DND-41 (cell line): Measurements from ENCODE around the gene SMTNL2.

Source experiments
- ATAC-seq: fragments of 200-7000 bp; cut with Tn5 transposase; 3 replicates; pipeline ENCODE4 v1.9.1; 2021; ENCODE audit warnings: low read depth; ENCODE audit not compliant: insufficient read depth
- DNase-seq: peaks from one replicate; pipeline ENCODE4 v3.0.0-alpha.2; 2020
- H2AFZ ChIP-seq: 2 replicates; pipeline ENCODE4 v1.6.0; 2012; ENCODE audit warnings: low read depth, low read length
- H3K27ac ChIP-seq: 2 replicates; pipeline ENCODE4 v1.5.1; 2012; ENCODE audit warnings: low read length, inconsistent platforms
- H3K27me3 ChIP-seq: fragments of 200-600 bp; sonication (generic); 2 replicates; pipeline ENCODE4 v1.6.0; 2012; ENCODE audit warnings: low read length, mild to moderate bottlenecking, inconsistent platforms; ENCODE audit not compliant: insufficient read depth, poor library complexity
- H3K36me3 ChIP-seq: 2 replicates; pipeline ENCODE4 v1.5.1; 2012; ENCODE audit warnings: low read length, inconsistent platforms; ENCODE audit not compliant: insufficient read depth
- H3K4me1 ChIP-seq: 2 replicates; pipeline ENCODE4 v1.5.1; 2012; ENCODE audit warnings: mild to moderate bottlenecking, low read length; ENCODE audit not compliant: insufficient read depth
- H3K4me2 ChIP-seq: 2 replicates; pipeline ENCODE4 v1.6.0; 2012; ENCODE audit warnings: mild to moderate bottlenecking, moderate library complexity, low read length, inconsistent platforms; ENCODE audit not compliant: insufficient read depth
- H3K4me3 ChIP-seq, 2 experiments: fragments of 200-600 bp in 1 of 2; shearing (Covaris generic) in 1 of 2; 2 replicates each; pipeline ENCODE4 v1.5.1; 2012 to 2016; ENCODE audit warnings: inconsistent platforms in 2 of 2, low read length in 2 of 2, mild to moderate bottlenecking in 2 of 2, low read depth in 1 of 2, moderate library complexity in 1 of 2
- H3K79me2 ChIP-seq: 2 replicates; pipeline ENCODE4 v1.6.0; 2012; ENCODE audit warnings: low read length, inconsistent platforms; ENCODE audit not compliant: insufficient read depth
- H3K9ac ChIP-seq: 2 replicates; pipeline ENCODE4 v1.6.0; 2012; ENCODE audit warnings: low read depth, mild to moderate bottlenecking, inconsistent platforms, low read length, moderate library complexity
- H3K9me3 ChIP-seq: 2 replicates; pipeline ENCODE4 v1.5.1; 2012; ENCODE audit warnings: low read length, moderate library complexity, mild to moderate bottlenecking, inconsistent platforms; ENCODE audit not compliant: insufficient read depth, severe bottlenecking
- H4K20me1 ChIP-seq: 2 replicates; pipeline ENCODE4 v1.6.0; 2012; ENCODE audit warnings: low read length; ENCODE audit not compliant: insufficient read depth
- CTCF ChIP-seq: IDR thresholded peaks from 2 replicates; pipeline ENCODE4 v1.5.1; 2012; ENCODE audit warnings: borderline replicate concordance, low read length, moderate library complexity, mild to moderate bottlenecking; ENCODE audit not compliant: poor library complexity, severe bottlenecking; ENCODE audit errors: extremely low read depth
- EZH2 ChIP-seq: IDR thresholded peaks from 3 replicates; pipeline ENCODE4 v1.6.1; 2012; ENCODE audit warnings: borderline replicate concordance, low read depth, mild to moderate bottlenecking, moderate library complexity, low read length, inconsistent platforms; ENCODE audit not compliant: severe bottlenecking

Gene SMTNL2

GRCh38 chr17:4536259-4536741 is 48.0 kb upstream of the SMTNL2 start:
- Histone ChIP-seq H3K4me1 (no peaks in the 10 kb centered on the region), H3K9ac (no peak overlapping the region), H3K9me3 (no peaks in the 10 kb centered on the region), H3K36me3 (peaks cover 37% of the 10 kb centered on the region), H3K27ac (no peak overlapping the region), H4K20me1 (peaks cover 33% of the 10 kb centered on the region), H3K27me3 (no peaks in the 10 kb centered on the region), H3K4me2 (no peak overlapping the region), H2AFZ (no peak overlapping the region), H3K79me2 (no peaks in the 10 kb centered on the region), H3K4me3 (no peak overlapping the region)
- TF ChIP-seq EZH2 = no peak
- ATAC-seq (0 out of 3 replicates have a peak, but pooled peaks have one; percentile 8), DNase-seq (no peak)

GRCh38 chr17:4536742-4537411 is 47.5 kb upstream of the SMTNL2 start:
- no peak for TF ChIP-seq EZH2
- no peak for TF ChIP-seq CTCF
- ATAC-seq = no peak
- no peaks in the 10 kb centered on the region for H3K4me1 ChIP-seq
- peaks cover 43% of the 10 kb centered on the region for H3K36me3 ChIP-seq
- DNase-seq = no peak
- H3K4me2 ChIP-seq = no peak overlapping the region
- no peaks in the 10 kb centered on the region for H3K9me3 ChIP-seq
- H3K79me2 ChIP-seq = no peaks in the 10 kb centered on the region
- H3K4me3 ChIP-seq = no peak overlapping the region
- no peak overlapping the region for H3K9ac ChIP-seq
- H3K27me3 ChIP-seq = no peaks in the 10 kb centered on the region
- no peak overlapping the region for H2AFZ ChIP-seq
- no peak overlapping the region for H3K27ac ChIP-seq
- H4K20me1 ChIP-seq = peaks cover 35% of the 10 kb centered on the region

- H3K27me3 ChIP-seq = no peaks in the 10 kb centered on the region
- peaks cover 32% of the 10 kb centered on the region for H4K20me1 ChIP-seq
- H3K4me1 ChIP-seq = no peaks in the 10 kb centered on the region
- H3K4me2 ChIP-seq = no peak overlapping the region
- no peak for DNase-seq
- no peak overlapping the region for H3K9ac ChIP-seq
- H3K27ac ChIP-seq = no peak overlapping the region
- no peaks in the 10 kb centered on the region for H3K79me2 ChIP-seq
- no peak overlapping the region for H3K4me3 ChIP-seq
- H2AFZ ChIP-seq = no peak overlapping the region
- peaks cover 50% of the 10 kb centered on the region for H3K36me3 ChIP-seq
- no peak for ATAC-seq
- TF ChIP-seq EZH2 = no peak
- no peak for TF ChIP-seq CTCF
- H3K9me3 ChIP-seq = no peaks in the 10 kb centered on the region
Measured at GRCh38 chr17:4537451-4538235, 46.7 kb upstream of the SMTNL2 start.
